ENCODE data around the gene ARHGAP24. TPM values are rescaled to one million over a fixed set of nuclear protein-coding genes. Genes with fewer than 3 reads are reported as not detected.

ARHGAP24 gene
- total and polyA plus RNA-seq, 4 donors: 16.1 to 40.5 (median 24.4) TPM

GRCh38 chr4:85675076-85676049, 200.4 kb downstream of the ARHGAP24 start:
- Histone ChIP-seq H3K27ac (ENCODE audit: low read depth, low read length) (no peak overlapping the region), H3K4me3 (ENCODE audit: low read depth, low read length) (no peak overlapping the region), H3K27me3 (ENCODE audit: control insufficient read depth, insufficient read depth, low read length) (no peaks in the 10 kb centered on the region), H3K36me3 (ENCODE audit: control insufficient read depth, insufficient read depth, low read length) (no peaks in the 10 kb centered on the region), H3K9me3 (ENCODE audit: control insufficient read depth, insufficient read depth, low read length) (no peaks in the 10 kb centered on the region), H3K4me1 (ENCODE audit: control insufficient read depth, insufficient read depth, low read length) (no peaks in the 10 kb centered on the region)
- DNase-seq (ENCODE audit: low read depth in 4 of 6, low spot score in 6 of 6): peak in 2 of 6 donors; percentile 28 to 60
- 100% methylated on average over 3 of the region's 7 CpGs for WGBS (ENCODE audit: insufficient coverage)

GRCh38 chr4:85676050-85676425, 201.1 kb downstream of the ARHGAP24 start:
- Histone ChIP-seq H3K4me3 (ENCODE audit: low read depth, low read length) (no peak overlapping the region), H3K4me1 (ENCODE audit: control insufficient read depth, insufficient read depth, low read length) (no peaks in the 10 kb centered on the region), H3K36me3 (ENCODE audit: control insufficient read depth, insufficient read depth, low read length) (no peaks in the 10 kb centered on the region), H3K9me3 (ENCODE audit: control insufficient read depth, insufficient read depth, low read length) (no peaks in the 10 kb centered on the region), H3K27ac (ENCODE audit: low read depth, low read length) (no peak overlapping the region), H3K27me3 (ENCODE audit: control insufficient read depth, insufficient read depth, low read length) (no peaks in the 10 kb centered on the region)
- DNase-seq (ENCODE audit: low read depth in 4 of 6, low spot score in 6 of 6): peak in 2 of 6 donors; percentile 62 to 84
- no CpG with 5 or more reads among the region's 1 CpG for WGBS (ENCODE audit: insufficient coverage)

- H3K27ac ChIP-seq (ENCODE audit: low read depth, low read length): no peak overlapping the region
- no peaks in the 10 kb centered on the region for H3K36me3 ChIP-seq (ENCODE audit: control insufficient read depth, insufficient read depth, low read length)
- no peaks in the 10 kb centered on the region for H3K27me3 ChIP-seq (ENCODE audit: control insufficient read depth, insufficient read depth, low read length)
- DNase-seq (ENCODE audit: low read depth in 4 of 6, low spot score in 6 of 6): peak in 2 of 6 donors; percentile 22 to 87
- H3K9me3 ChIP-seq (ENCODE audit: control insufficient read depth, insufficient read depth, low read length): no peaks in the 10 kb centered on the region
- no peaks in the 10 kb centered on the region for H3K4me1 ChIP-seq (ENCODE audit: control insufficient read depth, insufficient read depth, low read length)
- H3K4me3 ChIP-seq (ENCODE audit: low read depth, low read length): no peak overlapping the region
- WGBS (ENCODE audit: insufficient coverage): 0% methylated on average over 1 of the region's 5 CpGs
Measured at GRCh38 chr4:85676850-85677590, 202.1 kb downstream of the ARHGAP24 start.

GRCh38 chr4:85681221-85681657, 206.3 kb downstream of the ARHGAP24 start:
- no peaks in the 10 kb centered on the region for H3K9me3 ChIP-seq (ENCODE audit: control insufficient read depth, insufficient read depth, low read length)
- peak in 1 of 6 donors; percentile 40 for DNase-seq (ENCODE audit: low read depth in 4 of 6, low spot score in 6 of 6)
- no peaks in the 10 kb centered on the region for H3K4me1 ChIP-seq (ENCODE audit: control insufficient read depth, insufficient read depth, low read length)
- no CpG with 5 or more reads among the region's 2 CpGs for WGBS (ENCODE audit: insufficient coverage)
- no peak overlapping the region for H3K4me3 ChIP-seq (ENCODE audit: low read depth, low read length)
- H3K36me3 ChIP-seq (ENCODE audit: control insufficient read depth, insufficient read depth, low read length): no peaks in the 10 kb centered on the region
- no peaks in the 10 kb centered on the region for H3K27me3 ChIP-seq (ENCODE audit: control insufficient read depth, insufficient read depth, low read length)
- H3K27ac ChIP-seq (ENCODE audit: low read depth, low read length): no peak overlapping the region

- no peak for DNase-seq (ENCODE audit: low read depth in 4 of 6, low spot score in 6 of 6)
- no peak overlapping the region for H3K4me3 ChIP-seq (ENCODE audit: low read depth, low read length)
- H3K27me3 ChIP-seq (ENCODE audit: control insufficient read depth, insufficient read depth, low read length): no peaks in the 10 kb centered on the region
- no peaks in the 10 kb centered on the region for H3K4me1 ChIP-seq (ENCODE audit: control insufficient read depth, insufficient read depth, low read length)
- H3K36me3 ChIP-seq (ENCODE audit: control insufficient read depth, insufficient read depth, low read length): no peaks in the 10 kb centered on the region
- H3K27ac ChIP-seq (ENCODE audit: low read depth, low read length): no peak overlapping the region
- no peaks in the 10 kb centered on the region for H3K9me3 ChIP-seq (ENCODE audit: control insufficient read depth, insufficient read depth, low read length)
- WGBS (ENCODE audit: insufficient coverage): no CpG with 5 or more reads among the region's 3 CpGs
Measured at GRCh38 chr4:85681921-85682320, 207.0 kb downstream of the ARHGAP24 start.

- DNase-seq (ENCODE audit: low read depth in 4 of 6, low spot score in 6 of 6): peak in 1 of 6 donors; percentile 24
- Histone ChIP-seq H3K4me1 (ENCODE audit: control insufficient read depth, insufficient read depth, low read length) (no peaks in the 10 kb centered on the region), H3K4me3 (ENCODE audit: low read depth, low read length) (no peak overlapping the region), H3K9me3 (ENCODE audit: control insufficient read depth, insufficient read depth, low read length) (no peaks in the 10 kb centered on the region), H3K27ac (ENCODE audit: low read depth, low read length) (no peak overlapping the region), H3K27me3 (ENCODE audit: control insufficient read depth, insufficient read depth, low read length) (no peaks in the 10 kb centered on the region), H3K36me3 (ENCODE audit: control insufficient read depth, insufficient read depth, low read length) (no peaks in the 10 kb centered on the region)
- no CpG with 5 or more reads among the region's 1 CpG for WGBS (ENCODE audit: insufficient coverage)
Measured at GRCh38 chr4:85682391-85682790, 207.4 kb downstream of the ARHGAP24 start.

- WGBS (ENCODE audit: insufficient coverage): no CpG with 5 or more reads among the region's 1 CpG
- no peak for DNase-seq (ENCODE audit: low read depth in 4 of 6, low spot score in 6 of 6)
Measured at GRCh38 chr4:85684676-85685075, 209.7 kb downstream of the ARHGAP24 start.

GRCh38 chr4:85686398-85686797, 211.4 kb downstream of the ARHGAP24 start:
- no peak for DNase-seq (ENCODE audit: low read depth in 4 of 6, low spot score in 6 of 6)
- Histone ChIP-seq H3K36me3 (ENCODE audit: control insufficient read depth, insufficient read depth, low read length) (no peaks in the 10 kb centered on the region), H3K4me3 (ENCODE audit: low read depth, low read length) (no peak overlapping the region), H3K4me1 (ENCODE audit: control insufficient read depth, insufficient read depth, low read length) (no peaks in the 10 kb centered on the region), H3K27me3 (ENCODE audit: control insufficient read depth, insufficient read depth, low read length) (no peaks in the 10 kb centered on the region), H3K9me3 (ENCODE audit: control insufficient read depth, insufficient read depth, low read length) (no peaks in the 10 kb centered on the region), H3K27ac (ENCODE audit: low read depth, low read length) (no peak overlapping the region)
- WGBS (ENCODE audit: insufficient coverage): no CpG with 5 or more reads among the region's 4 CpGs

More at GRCh38 chr4:85684676-85685075, 209.7 kb downstream of the ARHGAP24 start:
- no peaks in the 10 kb centered on the region for H3K27me3 ChIP-seq (ENCODE audit: control insufficient read depth, insufficient read depth, low read length)
- no peak overlapping the region for H3K4me3 ChIP-seq (ENCODE audit: low read depth, low read length)
- no peaks in the 10 kb centered on the region for H3K4me1 ChIP-seq (ENCODE audit: control insufficient read depth, insufficient read depth, low read length)
- H3K27ac ChIP-seq (ENCODE audit: low read depth, low read length): no peak overlapping the region
- H3K9me3 ChIP-seq (ENCODE audit: control insufficient read depth, insufficient read depth, low read length): no peaks in the 10 kb centered on the region
- no peaks in the 10 kb centered on the region for H3K36me3 ChIP-seq (ENCODE audit: control insufficient read depth, insufficient read depth, low read length)

- DNase-seq (ENCODE audit: low read depth in 4 of 6, low spot score in 6 of 6): no peak
- no CpG with 5 or more reads among the region's 6 CpGs for WGBS (ENCODE audit: insufficient coverage)
- H3K27ac ChIP-seq (ENCODE audit: low read depth, low read length): no peak overlapping the region
- H3K36me3 ChIP-seq (ENCODE audit: control insufficient read depth, insufficient read depth, low read length): no peaks in the 10 kb centered on the region
- no peaks in the 10 kb centered on the region for H3K4me1 ChIP-seq (ENCODE audit: control insufficient read depth, insufficient read depth, low read length)
- H3K4me3 ChIP-seq (ENCODE audit: low read depth, low read length): no peak overlapping the region
- no peaks in the 10 kb centered on the region for H3K27me3 ChIP-seq (ENCODE audit: control insufficient read depth, insufficient read depth, low read length)
- H3K9me3 ChIP-seq (ENCODE audit: control insufficient read depth, insufficient read depth, low read length): no peaks in the 10 kb centered on the region
Measured at GRCh38 chr4:85688055-85688740, 213.2 kb downstream of the ARHGAP24 start.
